HG02678 (cell line): ENCODE measurements around the gene TMEM14A.

Source experiments
- ATAC-seq: cut with Tn5 transposase; IDR thresholded peaks from one replicate; pipeline ENCODE4 v1.9.1; 2021; ENCODE audit warnings: mild to moderate bottlenecking, moderate library complexity; ENCODE audit not compliant: unreplicated experiment

The TMEM14A gene

DNA sequence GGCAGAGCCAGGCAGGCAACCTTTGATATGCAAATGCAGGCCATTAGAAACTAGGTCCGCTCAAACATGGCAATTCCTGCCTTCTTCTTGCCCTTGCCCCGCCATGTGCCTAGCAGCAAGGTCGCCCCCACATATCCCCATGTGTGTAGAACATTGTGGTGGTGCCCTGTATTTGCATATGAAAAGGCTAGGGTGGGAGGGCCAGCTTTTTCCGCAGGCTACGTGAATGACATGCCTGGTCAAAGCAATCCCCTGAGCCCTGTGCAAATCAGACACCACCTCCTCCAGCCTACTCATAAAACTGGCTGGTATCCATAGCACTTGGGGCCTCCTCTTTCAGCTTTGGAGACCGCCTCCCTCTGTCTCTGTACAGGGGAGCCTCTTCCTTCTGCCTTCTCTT lies 60.8 kb downstream of the TMEM14A start:
- ATAC-seq, result no peak

DNA sequence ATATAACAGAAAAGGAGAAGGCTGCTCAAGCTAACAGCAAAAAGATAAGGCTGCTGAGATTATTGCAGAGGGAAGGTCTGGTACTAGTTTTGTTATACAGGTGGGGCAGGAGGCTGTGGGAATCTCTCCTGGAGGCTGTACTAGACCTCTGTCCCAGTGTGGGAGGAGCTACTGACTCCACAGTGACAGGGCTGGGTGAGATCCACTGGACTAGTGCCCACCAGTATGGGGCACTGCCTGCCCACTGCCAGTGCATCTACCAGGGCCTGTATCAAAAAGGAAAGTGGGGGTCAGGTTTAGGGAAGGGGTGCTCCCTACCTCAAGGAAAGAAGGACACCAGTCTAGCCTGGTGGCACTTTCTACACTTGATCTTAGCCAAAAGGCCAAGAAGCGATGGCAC lies 62.3 kb downstream of the TMEM14A start:
- ATAC-seq, result no peak

DNA sequence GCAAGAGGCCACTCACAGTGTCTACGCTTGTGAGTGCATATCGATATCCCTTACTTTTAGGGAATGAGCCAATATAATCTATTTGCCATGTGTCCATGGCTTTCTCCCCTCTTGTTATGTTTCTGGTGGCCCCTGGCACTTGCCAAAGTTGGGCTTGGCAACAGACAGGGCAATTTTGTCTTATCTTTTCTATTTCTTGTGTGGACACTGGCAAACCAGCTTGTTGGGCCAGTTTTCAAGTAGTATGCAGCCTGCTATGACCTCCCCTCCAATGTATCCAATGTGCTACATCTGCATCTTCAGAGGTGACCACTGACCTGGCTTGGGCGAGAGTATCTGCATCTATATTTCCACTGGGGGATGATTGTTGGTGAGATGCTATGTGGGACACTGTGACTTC lies 63.2 kb downstream of the TMEM14A start:
- no peak for ATAC-seq

- no peak for ATAC-seq
Measured at GRCh38 chr6:52735071-52735470, 64.2 kb downstream of the TMEM14A start.

DNA sequence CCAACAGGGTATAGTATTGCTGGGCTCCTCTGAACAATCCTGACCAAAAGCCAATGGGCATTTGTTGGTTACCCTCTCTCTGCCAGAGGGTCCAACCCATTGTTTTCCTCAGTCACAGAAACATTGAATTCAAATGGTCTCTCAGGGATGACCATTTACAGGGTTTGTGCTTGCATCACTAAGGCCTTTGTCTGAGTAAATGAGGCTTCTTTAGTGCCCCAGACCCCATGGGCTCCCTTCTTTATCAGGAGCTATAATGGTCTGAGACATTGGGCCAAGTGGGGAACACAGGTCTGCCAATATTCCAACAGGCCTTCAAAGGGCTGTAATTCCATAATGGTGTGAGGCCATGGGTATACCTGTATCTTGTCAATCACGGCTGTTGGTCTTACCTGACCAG lies 65.2 kb downstream of the TMEM14A start:
- no peak for ATAC-seq
